Effector memory CD8-positive, alpha-beta T cell (primary cell): Measurements from ENCODE around the gene UBE2G2.

Experiments
- ATAC-seq: fragments of 150-1000 bp; cut with Tn5 transposase; replicated peaks from 2 replicates; pipeline ENCODE4 v1.10.0; 2021; ENCODE audit warnings: mild to moderate bottlenecking, moderate library complexity
- DNase-seq, 3 experiments: peaks; one replicate each; pipeline ENCODE4 v3.0.0; 2021
- H3K27ac Mint-ChIP-seq, 2 donors: one replicate each; pipeline ENCODE4 v1.8.0; 2022; ENCODE audit warnings: mild to moderate bottlenecking in 2 of 2, mixed read lengths in 2 of 2, moderate library complexity in 2 of 2
- H3K27me3 Mint-ChIP-seq, 2 donors: one replicate each; pipeline ENCODE4 v1.8.0; 2022; ENCODE audit warnings: mixed read lengths in 2 of 2
- H3K36me3 Mint-ChIP-seq: one replicate; pipeline ENCODE4 v1.8.0; 2022; ENCODE audit warnings: mild to moderate bottlenecking, moderate library complexity, mixed read lengths; ENCODE audit not compliant: insufficient read depth
- H3K4me1 Mint-ChIP-seq, 2 donors: one replicate each; pipeline ENCODE4 v1.8.0; 2022; ENCODE audit warnings: low read depth in 2 of 2, mixed read lengths in 2 of 2
- H3K4me3 Mint-ChIP-seq, 2 donors: one replicate each; pipeline ENCODE4 v1.8.0; 2022; ENCODE audit warnings: mild to moderate bottlenecking in 2 of 2, mixed read lengths in 2 of 2, moderate library complexity in 2 of 2
- H3K9me3 Mint-ChIP-seq, 2 donors: one replicate each; pipeline ENCODE4 v1.8.0; 2022; ENCODE audit warnings: mixed read lengths in 2 of 2

The UBE2G2 gene

GRCh38 chr21:44730951-44731579, 70.6 kb downstream of the UBE2G2 start:
- DNase-seq (no peak), ATAC-seq (no peak)
- H3K27me3 Mint-ChIP-seq: peaks cover 15 to 53% of the 10 kb centered on the region in 2 donors
- no peaks in the 10 kb centered on the region for H3K9me3 Mint-ChIP-seq
- H3K4me1 Mint-ChIP-seq: peaks cover 5% of the 10 kb centered on the region in 2 donors
- H3K4me3 Mint-ChIP-seq: no peak overlapping the region
- H3K36me3 Mint-ChIP-seq: no peaks in the 10 kb centered on the region
- peak overlapping the region in 1 of 2 donors; percentile 36 for H3K27ac Mint-ChIP-seq

- peaks cover 5% of the 10 kb centered on the region in 2 donors for H3K4me1 Mint-ChIP-seq
These were observed 71.6 kb downstream of the UBE2G2 start for GRCh38 chr21:44730028-44730395.

GRCh38 chr21:44729336-44730027, 72.1 kb downstream of the UBE2G2 start:
- Mint-ChIP-seq H3K4me1 (peaks cover 5% of the 10 kb centered on the region in 2 donors), H3K27ac (no peak overlapping the region), H3K4me3 (no peak overlapping the region), H3K36me3 (no peaks in the 10 kb centered on the region), H3K9me3 (no peaks in the 10 kb centered on the region), H3K27me3 (peaks cover 15 to 62% of the 10 kb centered on the region in 2 donors)
- DNase-seq: no peak
- no peak for ATAC-seq

More at GRCh38 chr21:44730028-44730395, 71.6 kb downstream of the UBE2G2 start:
- Mint-ChIP-seq H3K4me3 (no peak overlapping the region), H3K27me3 (peaks cover 15 to 59% of the 10 kb centered on the region in 2 donors), H3K36me3 (no peaks in the 10 kb centered on the region), H3K27ac (no peak overlapping the region), H3K9me3 (no peaks in the 10 kb centered on the region)
- ATAC-seq: no peak
- DNase-seq: no peak

GRCh38 chr21:44728716-44729115, 72.9 kb downstream of the UBE2G2 start:
- Mint-ChIP-seq H3K4me1 (peaks cover 7 to 8% of the 10 kb centered on the region in 2 donors), H3K9me3 (no peaks in the 10 kb centered on the region), H3K36me3 (no peaks in the 10 kb centered on the region), H3K4me3 (no peak overlapping the region), H3K27me3 (peaks cover 20 to 70% of the 10 kb centered on the region in 2 donors), H3K27ac (no peak overlapping the region)
- no peak for ATAC-seq
- DNase-seq: no peak

- Mint-ChIP-seq H3K4me3 (no peak overlapping the region), H3K4me1 (peaks cover 13 to 16% of the 10 kb centered on the region in 2 donors), H3K36me3 (no peaks in the 10 kb centered on the region), H3K9me3 (no peaks in the 10 kb centered on the region), H3K27me3 (peaks cover 27 to 70% of the 10 kb centered on the region in 2 donors), H3K27ac (peak overlapping the region in 1 of 2 donors; percentile 79)
- no peak for ATAC-seq
- DNase-seq: no peak
These were observed 73.9 kb downstream of the UBE2G2 start for GRCh38 chr21:44727757-44728156.

GRCh38 chr21:44727321-44727720, 74.3 kb downstream of the UBE2G2 start:
- H3K27me3 Mint-ChIP-seq: peaks cover 30 to 72% of the 10 kb centered on the region in 2 donors

GRCh38 chr21:44726826-44727225, 74.8 kb downstream of the UBE2G2 start:
- no peak for ATAC-seq
- Mint-ChIP-seq H3K36me3 (no peaks in the 10 kb centered on the region), H3K9me3 (no peaks in the 10 kb centered on the region), H3K27me3 (peaks cover 25 to 68% of the 10 kb centered on the region in 2 donors), H3K4me1 (peaks cover 16 to 18% of the 10 kb centered on the region in 2 donors), H3K4me3 (no peak overlapping the region), H3K27ac (no peak overlapping the region)
- DNase-seq: no peak

More at GRCh38 chr21:44727321-44727720, 74.3 kb downstream of the UBE2G2 start:
- no peak for DNase-seq
- no peak overlapping the region for H3K4me3 Mint-ChIP-seq
- H3K4me1 Mint-ChIP-seq: peaks cover 16 to 18% of the 10 kb centered on the region in 2 donors
- H3K9me3 Mint-ChIP-seq: no peaks in the 10 kb centered on the region
- no peak for ATAC-seq
- H3K27ac Mint-ChIP-seq: peak overlapping the region in 1 of 2 donors; percentile 79
- no peaks in the 10 kb centered on the region for H3K36me3 Mint-ChIP-seq

GRCh38 chr21:44724926-44725325, 76.7 kb downstream of the UBE2G2 start:
- ATAC-seq: no peak
- Mint-ChIP-seq H3K9me3 (no peaks in the 10 kb centered on the region), H3K4me1 (peaks cover 14 to 16% of the 10 kb centered on the region in 2 donors), H3K27me3 (peaks cover 21 to 73% of the 10 kb centered on the region in 2 donors), H3K4me3 (no peak overlapping the region), H3K27ac (no peak overlapping the region), H3K36me3 (no peaks in the 10 kb centered on the region)
- DNase-seq: no peak

GRCh38 chr21:44724196-44724595, 77.4 kb downstream of the UBE2G2 start:
- Mint-ChIP-seq H3K36me3 (no peaks in the 10 kb centered on the region), H3K4me3 (peak overlapping the region in 1 of 2 donors; percentile 42), H3K9me3 (no peaks in the 10 kb centered on the region), H3K27ac (peak overlapping the region in 1 of 2 donors; percentile 65), H3K4me1 (peaks cover 14 to 16% of the 10 kb centered on the region in 2 donors), H3K27me3 (peaks cover 27 to 78% of the 10 kb centered on the region in 2 donors)
- no peak for ATAC-seq
- DNase-seq: no peak

- peak; percentile 82 for ATAC-seq
- Mint-ChIP-seq H3K4me3 (peak overlapping the region; percentile 73 to 80), H3K9me3 (no peaks in the 10 kb centered on the region), H3K27me3 (peaks cover 34 to 85% of the 10 kb centered on the region in 2 donors), H3K27ac (peak overlapping the region; percentile 25 to 79), H3K36me3 (no peaks in the 10 kb centered on the region), H3K4me1 (peaks cover 14 to 16% of the 10 kb centered on the region in 2 donors)
- DNase-seq: peak in 2 of 3 experiments; percentile 29 to 33
These were observed 78.2 kb downstream of the UBE2G2 start for GRCh38 chr21:44723177-44724131.

- peak overlapping the region; percentile 25 to 79 for H3K27ac Mint-ChIP-seq
- H3K4me3 Mint-ChIP-seq: peak overlapping the region; percentile 73 to 80
- no peak for DNase-seq
- ATAC-seq: no peak
- H3K36me3 Mint-ChIP-seq: no peaks in the 10 kb centered on the region
- H3K9me3 Mint-ChIP-seq: no peaks in the 10 kb centered on the region
- H3K4me1 Mint-ChIP-seq: peaks cover 12 to 14% of the 10 kb centered on the region in 2 donors
- H3K27me3 Mint-ChIP-seq: peaks cover 41 to 85% of the 10 kb centered on the region in 2 donors
These were observed 78.9 kb downstream of the UBE2G2 start for GRCh38 chr21:44722731-44723130.

- Mint-ChIP-seq H3K4me1 (peaks cover 11 to 14% of the 10 kb centered on the region in 2 donors), H3K9me3 (no peaks in the 10 kb centered on the region), H3K4me3 (no peak overlapping the region), H3K36me3 (no peaks in the 10 kb centered on the region), H3K27ac (no peak overlapping the region), H3K27me3 (peaks cover 41 to 71% of the 10 kb centered on the region in 2 donors)
- ATAC-seq (no peak), DNase-seq (no peak)
These were observed 81.5 kb downstream of the UBE2G2 start for GRCh38 chr21:44720170-44720569.
